ENCODE results near the gene MEI1.

MEI1 gene

GRCh38 chr22:41799486-41800347 is 100.4 kb downstream of the MEI1 start:
- ATAC-seq (ENCODE audit: low read depth) = peak; percentile 5; the same call in 1 of the 3 replicates
- no peak for DNase-seq (ENCODE audit: low spot score)
- peak overlapping the region; percentile 42 for H3K27ac ChIP-seq (ENCODE audit: poor library complexity, severe bottlenecking)

GRCh38 chr22:41800348-41801146 is 101.2 kb downstream of the MEI1 start, which contains the start of gene CCDC134:
Gene CCDC134, plus strand, starts transcription at chr22:41800679. Its CDS starts 8,212 bp downstream, at chr22:41808891.
- ATAC-seq (ENCODE audit: low read depth) (peak; percentile 96), DNase-seq (ENCODE audit: low spot score) (peak; percentile 85)
- TF ChIP-seq CTCF (IDR thresholded peaks at IDR 0.05; ENCODE audit: poor library complexity, severe bottlenecking) = no peak
- H3K36me3 ChIP-seq (ENCODE audit: low read depth) = no peaks in the 10 kb centered on the region
- peak within 1 kb of the TSS; percentile 42 for H3K27ac ChIP-seq (ENCODE audit: poor library complexity, severe bottlenecking)
- no peaks in the 10 kb centered on the region for H3K27me3 ChIP-seq (ENCODE audit: insufficient read depth, poor library complexity, severe bottlenecking)
- no peaks in the 10 kb centered on the region for H3K4me1 ChIP-seq (ENCODE audit: insufficient read depth, poor library complexity, severe bottlenecking)
- peak within 1 kb of the TSS; percentile 98 for H3K4me3 ChIP-seq (ENCODE audit: severe bottlenecking)
- H3K9me3 ChIP-seq (ENCODE audit: severe bottlenecking) = no peaks in the 10 kb centered on the region

More at GRCh38 chr22:41799486-41800347, 100.4 kb downstream of the MEI1 start:
- TF ChIP-seq CTCF (IDR thresholded peaks at IDR 0.05; ENCODE audit: poor library complexity, severe bottlenecking) = no peak
- Histone ChIP-seq H3K4me1 (ENCODE audit: insufficient read depth, poor library complexity, severe bottlenecking) (no peaks in the 10 kb centered on the region), H3K4me3 (ENCODE audit: severe bottlenecking) (peak overlapping the region; percentile 98), H3K27me3 (ENCODE audit: insufficient read depth, poor library complexity, severe bottlenecking) (no peaks in the 10 kb centered on the region), H3K9me3 (ENCODE audit: severe bottlenecking) (no peaks in the 10 kb centered on the region), H3K36me3 (ENCODE audit: low read depth) (no peaks in the 10 kb centered on the region)

- H3K4me1 ChIP-seq (ENCODE audit: insufficient read depth, poor library complexity, severe bottlenecking) = no peaks in the 10 kb centered on the region
- peak; percentile 7; the same call in 1 of the 3 replicates for ATAC-seq (ENCODE audit: low read depth)
- H3K36me3 ChIP-seq (ENCODE audit: low read depth) = no peaks in the 10 kb centered on the region
- no peaks in the 10 kb centered on the region for H3K27me3 ChIP-seq (ENCODE audit: insufficient read depth, poor library complexity, severe bottlenecking)
- no peak for DNase-seq (ENCODE audit: low spot score)
- peak overlapping the region; percentile 98 for H3K4me3 ChIP-seq (ENCODE audit: severe bottlenecking)
- TF ChIP-seq CTCF (IDR thresholded peaks at IDR 0.05; ENCODE audit: poor library complexity, severe bottlenecking) = no peak
- H3K9me3 ChIP-seq (ENCODE audit: severe bottlenecking) = no peaks in the 10 kb centered on the region
- peak overlapping the region; percentile 42 for H3K27ac ChIP-seq (ENCODE audit: poor library complexity, severe bottlenecking)
Measured at GRCh38 chr22:41801147-41801819, 102.0 kb downstream of the MEI1 start.

GRCh38 chr22:41801886-41802285 is 102.6 kb downstream of the MEI1 start:
- no peaks in the 10 kb centered on the region for H3K9me3 ChIP-seq (ENCODE audit: severe bottlenecking)
- no peak overlapping the region for H3K4me3 ChIP-seq (ENCODE audit: severe bottlenecking)
- H3K27ac ChIP-seq (ENCODE audit: poor library complexity, severe bottlenecking) = no peak overlapping the region
- H3K36me3 ChIP-seq (ENCODE audit: low read depth) = no peaks in the 10 kb centered on the region
- no peak for DNase-seq (ENCODE audit: low spot score)
- ATAC-seq (ENCODE audit: low read depth) = no peak
- no peak for TF ChIP-seq CTCF (IDR thresholded peaks at IDR 0.05; ENCODE audit: poor library complexity, severe bottlenecking)
- H3K4me1 ChIP-seq (ENCODE audit: insufficient read depth, poor library complexity, severe bottlenecking) = no peaks in the 10 kb centered on the region
- H3K27me3 ChIP-seq (ENCODE audit: insufficient read depth, poor library complexity, severe bottlenecking) = no peaks in the 10 kb centered on the region

Measured in RWPE2 (cell line).